GM23338 (cell line): Measurements from ENCODE around the gene TFDP1. TPM values are rescaled to one million over a fixed set of nuclear protein-coding genes. Genes with fewer than 3 reads are reported as not detected.

ENCODE experiments used
- ATAC-seq: fragments of 200-7000 bp; cut with Tn5 transposase; 3 replicates; pipeline ENCODE4 v1.9.1; 2020
- DNase-seq: peaks from one replicate; pipeline ENCODE4 v3.0.0-alpha.2; 2015; ENCODE audit warnings: low spot score
- H2AFZ ChIP-seq: fragments of 200-600 bp; sonication (generic); 2 replicates; pipeline ENCODE4 v1.8.0; 2016; ENCODE audit warnings: antibody characterized with exemption, mild to moderate bottlenecking, moderate library complexity
- H3F3A ChIP-seq: fragments of 200-600 bp; sonication (generic); replicated peaks from 2 replicates; pipeline ENCODE4 v1.8.0; 2017; ENCODE audit warnings: antibody characterized with exemption, mixed run types, low read depth
- H3K27ac ChIP-seq: fragments of 200-600 bp; sonication (generic); 2 replicates; pipeline ENCODE4 v1.6.1; 2016; ENCODE audit warnings: low read depth
- H3K27me3 ChIP-seq: fragments of 200-600 bp; sonication (generic); 2 replicates; pipeline ENCODE4 v1.8.0; 2016; ENCODE audit warnings: mild to moderate bottlenecking, mixed run types, moderate library complexity; ENCODE audit not compliant: insufficient read depth
- H3K36me3 ChIP-seq: fragments of 200-600 bp; sonication (generic); 2 replicates; pipeline ENCODE4 v1.8.0; 2016; ENCODE audit warnings: mild to moderate bottlenecking; ENCODE audit not compliant: insufficient read depth
- H3K4me1 ChIP-seq: fragments of 200-600 bp; sonication (generic); 2 replicates; pipeline ENCODE4 v1.8.0; 2016; ENCODE audit warnings: mild to moderate bottlenecking, moderate library complexity; ENCODE audit not compliant: insufficient read depth
- H3K4me2 ChIP-seq: fragments of 200-600 bp; sonication (generic); 2 replicates; pipeline ENCODE4 v1.7.1; 2017; ENCODE audit warnings: mixed run types
- H3K4me3 ChIP-seq: fragments of 200-600 bp; sonication (generic); 2 replicates; pipeline ENCODE4 v1.6.1; 2016; ENCODE audit warnings: mixed run types
- H3K79me2 ChIP-seq: fragments of 200-600 bp; sonication (generic); replicated peaks from 2 replicates; pipeline ENCODE4 v1.8.0; 2017; ENCODE audit warnings: mild to moderate bottlenecking; ENCODE audit not compliant: insufficient read depth
- H3K9me2 ChIP-seq: fragments of 200-600 bp; sonication (generic); 2 replicates; pipeline ENCODE4 v1.8.0; 2017; ENCODE audit not compliant: insufficient read depth
- H4K20me1 ChIP-seq: fragments of 200-600 bp; sonication (generic); replicated peaks from 2 replicates; pipeline ENCODE4 v1.8.0; 2017; ENCODE audit warnings: mild to moderate bottlenecking; ENCODE audit not compliant: insufficient read depth
- H3K27ac Mint-ChIP-seq: 2 replicates; pipeline ENCODE4 v1.8.0; 2020; ENCODE audit warnings: inconsistent platforms, mild to moderate bottlenecking, moderate library complexity, mixed read lengths
- H3K27me3 Mint-ChIP-seq: 3 replicates; pipeline ENCODE4 v1.8.0; 2022; ENCODE audit warnings: low read depth, mild to moderate bottlenecking, moderate library complexity, mixed read lengths, inconsistent platforms; ENCODE audit not compliant: insufficient read depth, poor library complexity
- H3K36me3 Mint-ChIP-seq: 3 replicates; pipeline ENCODE4 v1.8.0; 2021; ENCODE audit warnings: low read depth, mild to moderate bottlenecking, inconsistent platforms, moderate library complexity, mixed read lengths
- H3K4me1 Mint-ChIP-seq: 3 replicates; pipeline ENCODE4 v1.8.0; 2020; ENCODE audit warnings: mild to moderate bottlenecking, inconsistent platforms, mixed read lengths
- H3K4me3 Mint-ChIP-seq: 3 replicates; pipeline ENCODE4 v1.8.0; 2021; ENCODE audit warnings: moderate library complexity, mild to moderate bottlenecking, inconsistent platforms, mixed read lengths
- H3K9me3 Mint-ChIP-seq: 3 replicates; pipeline ENCODE4 v1.8.0; 2020; ENCODE audit warnings: moderate library complexity, mild to moderate bottlenecking, inconsistent platforms, mixed read lengths
- CREB1 ChIP-seq: fragments of 250-450 bp; sonication (Bioruptor Pico); IDR thresholded peaks from 2 replicates; pipeline ENCODE4 v1.5.0; 2020; ENCODE audit warnings: low read depth, mild to moderate bottlenecking, moderate library complexity
- EZH2 ChIP-seq: fragments of 200-600 bp; sonication (generic); IDR thresholded peaks from one replicate; pipeline ENCODE4 v1.8.0; 2017; ENCODE audit warnings: antibody characterized with exemption, mild to moderate bottlenecking, low read depth; ENCODE audit not compliant: unreplicated experiment
- EZH2phosphoT487 ChIP-seq: fragments of 200-600 bp; sonication (generic); IDR thresholded peaks from one replicate; pipeline ENCODE4 v1.8.1; 2018; ENCODE audit warnings: antibody characterized with exemption; ENCODE audit not compliant: unreplicated experiment
- JUNB ChIP-seq: IDR thresholded peaks from one replicate; pipeline ENCODE4 v1.6.1; 2016; ENCODE audit warnings: antibody characterized with exemption; ENCODE audit not compliant: unreplicated experiment
- NANOG ChIP-seq: IDR thresholded peaks from 2 replicates; pipeline ENCODE4 v1.6.1; 2016; ENCODE audit warnings: antibody characterized with exemption, borderline replicate concordance
- POLR2AphosphoS5 ChIP-seq: IDR thresholded peaks from 2 replicates; pipeline ENCODE4 v1.6.1; 2016; ENCODE audit warnings: antibody characterized with exemption, low read depth
- STAT1 ChIP-seq: IDR thresholded peaks from one replicate; pipeline ENCODE4 v1.6.1; 2016; ENCODE audit warnings: antibody characterized with exemption; ENCODE audit not compliant: unreplicated experiment
- ZNF114 ChIP-seq: fragments of 250-450 bp; sonication (Bioruptor Pico); IDR thresholded peaks from 2 replicates; pipeline ENCODE4 v1.5.0; 2020; ENCODE audit warnings: mild to moderate bottlenecking, moderate library complexity
- ZNF331 ChIP-seq: fragments of 250-450 bp; sonication (Bioruptor Pico); IDR thresholded peaks from 2 replicates; pipeline ENCODE4 v1.5.0; 2020; ENCODE audit warnings: low read depth, mild to moderate bottlenecking, moderate library complexity
- polyA plus RNA-seq: library from polyadenylated mRNA; unstranded; fragments of >200 nt; fragmentation: Nextera tagmentation; extraction: Ambion mirVana; gene quantifications from 2 replicates; pipeline ENCODE4 v1.2.1, GENCODE V29; 2016
- total RNA-seq: library from RNA; depleted of rRNA; stranded (reverse); fragments of >200 nt; shearing (Covaris generic); gene quantifications from 2 replicates; pipeline ENCODE4 v1.2.3, GENCODE V29; 2014
- TF ChIP-seq, protein P1 (sequence below): fragments of 250-450 bp; sonication (Bioruptor Pico); IDR thresholded peaks from 2 replicates; pipeline ENCODE4 v1.5.0; 2020; ENCODE audit warnings: mild to moderate bottlenecking, moderate library complexity
- TF ChIP-seq, protein P2 (sequence below): IDR thresholded peaks from one replicate; pipeline ENCODE4 v1.6.1; 2018; ENCODE audit warnings: antibody characterized with exemption; ENCODE audit not compliant: unreplicated experiment
- TF ChIP-seq, protein P3 (sequence below), 2 experiments: fragments of 200-600 bp in 1 of 2; sonication (generic) in 1 of 2; conservative IDR thresholded peaks; 2 replicates each; pipeline versions ENCODE4 v1.5.1 to v1.6.1; 2016 to 2017; ENCODE audit warnings: antibody characterized with exemption in 2 of 2, low read depth in 2 of 2, mild to moderate bottlenecking in 2 of 2, moderate library complexity in 1 of 2
- TF ChIP-seq, protein P4 (sequence below): IDR thresholded peaks from 2 replicates; pipeline ENCODE4 v1.6.1; 2016; ENCODE audit warnings: antibody characterized with exemption

The TFDP1 gene
- total and polyA plus RNA-seq, 2 experiments from 2014 or later: 42.9 to 80.0 TPM

DNA sequence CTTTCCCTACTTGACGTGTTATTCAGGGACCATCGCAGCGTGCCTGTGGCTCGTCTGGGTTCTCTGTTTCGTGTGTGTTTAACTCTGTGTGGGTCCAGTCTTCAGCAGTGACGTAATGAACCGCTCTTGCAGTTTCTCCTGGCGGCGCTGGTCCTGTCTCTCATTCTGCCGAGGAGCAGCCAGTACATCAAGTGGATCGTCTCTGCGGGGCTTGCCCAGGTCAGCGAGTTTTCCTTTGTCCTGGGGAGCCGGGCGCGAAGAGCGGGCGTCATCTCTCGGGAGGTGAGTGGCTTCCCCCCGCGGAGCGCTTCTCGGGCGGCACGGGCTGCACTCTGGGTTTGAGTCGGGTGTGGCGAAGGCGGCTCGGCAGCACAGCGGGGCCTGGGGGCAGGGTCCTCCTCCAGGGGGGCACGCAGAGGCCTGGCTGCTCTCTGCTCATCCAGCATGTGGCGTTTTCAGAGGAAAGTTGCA is 36.3 kb upstream of the TFDP1 start:
- Histone ChIP-seq H3K9me2 (no peaks in the 10 kb centered on the region), H3K4me3 (no peak overlapping the region), H3F3A (0 out of 2 replicates have a peak, but pooled peaks cover 3% of the 10 kb centered on the region), H3K4me1 (no peaks in the 10 kb centered on the region), H3K36me3 (no peaks in the 10 kb centered on the region), H3K27ac (peak overlapping the region; percentile 79; the same call in 1 of the 2 replicates), H3K4me2 (no peak overlapping the region), H2AFZ (no peak overlapping the region), H3K27me3 (no peaks in the 10 kb centered on the region), H3K79me2 (peaks cover 15% of the 10 kb centered on the region), H4K20me1 (peaks cover 3% of the 10 kb centered on the region; the same call in 1 of the 2 replicates)
- H3K4me3 Mint-ChIP-seq: no peak overlapping the region
- TF ChIP-seq, protein P1, sequence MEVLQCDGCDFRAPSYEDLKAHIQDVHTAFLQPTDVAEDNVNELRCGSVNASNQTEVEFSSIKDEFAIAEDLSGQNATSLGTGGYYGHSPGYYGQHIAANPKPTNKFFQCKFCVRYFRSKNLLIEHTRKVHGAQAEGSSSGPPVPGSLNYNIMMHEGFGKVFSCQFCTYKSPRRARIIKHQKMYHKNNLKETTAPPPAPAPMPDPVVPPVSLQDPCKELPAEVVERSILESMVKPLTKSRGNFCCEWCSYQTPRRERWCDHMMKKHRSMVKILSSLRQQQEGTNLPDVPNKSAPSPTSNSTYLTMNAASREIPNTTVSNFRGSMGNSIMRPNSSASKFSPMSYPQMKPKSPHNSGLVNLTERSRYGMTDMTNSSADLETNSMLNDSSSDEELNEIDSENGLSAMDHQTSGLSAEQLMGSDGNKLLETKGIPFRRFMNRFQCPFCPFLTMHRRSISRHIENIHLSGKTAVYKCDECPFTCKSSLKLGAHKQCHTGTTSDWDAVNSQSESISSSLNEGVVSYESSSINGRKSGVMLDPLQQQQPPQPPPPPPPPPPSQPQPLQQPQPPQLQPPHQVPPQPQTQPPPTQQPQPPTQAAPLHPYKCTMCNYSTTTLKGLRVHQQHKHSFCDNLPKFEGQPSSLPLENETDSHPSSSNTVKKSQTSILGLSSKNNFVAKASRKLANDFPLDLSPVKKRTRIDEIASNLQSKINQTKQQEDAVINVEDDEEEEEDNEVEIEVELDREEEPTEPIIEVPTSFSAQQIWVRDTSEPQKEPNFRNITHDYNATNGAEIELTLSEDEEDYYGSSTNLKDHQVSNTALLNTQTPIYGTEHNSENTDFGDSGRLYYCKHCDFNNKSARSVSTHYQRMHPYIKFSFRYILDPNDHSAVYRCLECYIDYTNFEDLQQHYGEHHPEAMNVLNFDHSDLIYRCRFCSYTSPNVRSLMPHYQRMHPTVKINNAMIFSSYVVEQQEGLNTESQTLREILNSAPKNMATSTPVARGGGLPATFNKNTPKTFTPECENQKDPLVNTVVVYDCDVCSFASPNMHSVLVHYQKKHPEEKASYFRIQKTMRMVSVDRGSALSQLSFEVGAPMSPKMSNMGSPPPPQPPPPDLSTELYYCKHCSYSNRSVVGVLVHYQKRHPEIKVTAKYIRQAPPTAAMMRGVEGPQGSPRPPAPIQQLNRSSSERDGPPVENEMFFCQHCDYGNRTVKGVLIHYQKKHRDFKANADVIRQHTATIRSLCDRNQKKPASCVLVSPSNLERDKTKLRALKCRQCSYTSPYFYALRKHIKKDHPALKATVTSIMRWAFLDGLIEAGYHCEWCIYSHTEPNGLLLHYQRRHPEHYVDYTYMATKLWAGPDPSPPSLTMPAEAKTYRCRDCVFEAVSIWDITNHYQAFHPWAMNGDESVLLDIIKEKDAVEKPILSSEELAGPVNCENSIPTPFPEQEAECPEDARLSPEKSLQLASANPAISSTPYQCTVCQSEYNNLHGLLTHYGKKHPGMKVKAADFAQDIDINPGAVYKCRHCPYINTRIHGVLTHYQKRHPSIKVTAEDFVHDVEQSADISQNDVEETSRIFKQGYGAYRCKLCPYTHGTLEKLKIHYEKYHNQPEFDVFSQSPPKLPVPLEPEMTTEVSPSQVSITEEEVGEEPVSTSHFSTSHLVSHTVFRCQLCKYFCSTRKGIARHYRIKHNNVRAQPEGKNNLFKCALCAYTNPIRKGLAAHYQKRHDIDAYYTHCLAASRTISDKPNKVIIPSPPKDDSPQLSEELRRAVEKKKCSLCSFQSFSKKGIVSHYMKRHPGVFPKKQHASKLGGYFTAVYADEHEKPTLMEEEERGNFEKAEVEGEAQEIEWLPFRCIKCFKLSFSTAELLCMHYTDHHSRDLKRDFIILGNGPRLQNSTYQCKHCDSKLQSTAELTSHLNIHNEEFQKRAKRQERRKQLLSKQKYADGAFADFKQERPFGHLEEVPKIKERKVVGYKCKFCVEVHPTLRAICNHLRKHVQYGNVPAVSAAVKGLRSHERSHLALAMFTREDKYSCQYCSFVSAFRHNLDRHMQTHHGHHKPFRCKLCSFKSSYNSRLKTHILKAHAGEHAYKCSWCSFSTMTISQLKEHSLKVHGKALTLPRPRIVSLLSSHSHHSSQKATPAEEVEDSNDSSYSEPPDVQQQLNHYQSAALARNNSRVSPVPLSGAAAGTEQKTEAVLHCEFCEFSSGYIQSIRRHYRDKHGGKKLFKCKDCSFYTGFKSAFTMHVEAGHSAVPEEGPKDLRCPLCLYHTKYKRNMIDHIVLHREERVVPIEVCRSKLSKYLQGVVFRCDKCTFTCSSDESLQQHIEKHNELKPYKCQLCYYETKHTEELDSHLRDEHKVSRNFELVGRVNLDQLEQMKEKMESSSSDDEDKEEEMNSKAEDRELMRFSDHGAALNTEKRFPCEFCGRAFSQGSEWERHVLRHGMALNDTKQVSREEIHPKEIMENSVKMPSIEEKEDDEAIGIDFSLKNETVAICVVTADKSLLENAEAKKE (CRISPR knock-in tag): no peak
- TF ChIP-seq STAT1 (no peak), EZH2 (no peak), ZNF331 (CRISPR knock-in tag) (no peak), CREB1 (no peak), EZH2phosphoT487 (no peak), POLR2AphosphoS5 (no peak), JUNB (no peak), ZNF114 (no peak), NANOG (no peak)
- TF ChIP-seq, protein P2, sequence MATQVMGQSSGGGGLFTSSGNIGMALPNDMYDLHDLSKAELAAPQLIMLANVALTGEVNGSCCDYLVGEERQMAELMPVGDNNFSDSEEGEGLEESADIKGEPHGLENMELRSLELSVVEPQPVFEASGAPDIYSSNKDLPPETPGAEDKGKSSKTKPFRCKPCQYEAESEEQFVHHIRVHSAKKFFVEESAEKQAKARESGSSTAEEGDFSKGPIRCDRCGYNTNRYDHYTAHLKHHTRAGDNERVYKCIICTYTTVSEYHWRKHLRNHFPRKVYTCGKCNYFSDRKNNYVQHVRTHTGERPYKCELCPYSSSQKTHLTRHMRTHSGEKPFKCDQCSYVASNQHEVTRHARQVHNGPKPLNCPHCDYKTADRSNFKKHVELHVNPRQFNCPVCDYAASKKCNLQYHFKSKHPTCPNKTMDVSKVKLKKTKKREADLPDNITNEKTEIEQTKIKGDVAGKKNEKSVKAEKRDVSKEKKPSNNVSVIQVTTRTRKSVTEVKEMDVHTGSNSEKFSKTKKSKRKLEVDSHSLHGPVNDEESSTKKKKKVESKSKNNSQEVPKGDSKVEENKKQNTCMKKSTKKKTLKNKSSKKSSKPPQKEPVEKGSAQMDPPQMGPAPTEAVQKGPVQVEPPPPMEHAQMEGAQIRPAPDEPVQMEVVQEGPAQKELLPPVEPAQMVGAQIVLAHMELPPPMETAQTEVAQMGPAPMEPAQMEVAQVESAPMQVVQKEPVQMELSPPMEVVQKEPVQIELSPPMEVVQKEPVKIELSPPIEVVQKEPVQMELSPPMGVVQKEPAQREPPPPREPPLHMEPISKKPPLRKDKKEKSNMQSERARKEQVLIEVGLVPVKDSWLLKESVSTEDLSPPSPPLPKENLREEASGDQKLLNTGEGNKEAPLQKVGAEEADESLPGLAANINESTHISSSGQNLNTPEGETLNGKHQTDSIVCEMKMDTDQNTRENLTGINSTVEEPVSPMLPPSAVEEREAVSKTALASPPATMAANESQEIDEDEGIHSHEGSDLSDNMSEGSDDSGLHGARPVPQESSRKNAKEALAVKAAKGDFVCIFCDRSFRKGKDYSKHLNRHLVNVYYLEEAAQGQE: no peak
- TF ChIP-seq, protein P3, sequence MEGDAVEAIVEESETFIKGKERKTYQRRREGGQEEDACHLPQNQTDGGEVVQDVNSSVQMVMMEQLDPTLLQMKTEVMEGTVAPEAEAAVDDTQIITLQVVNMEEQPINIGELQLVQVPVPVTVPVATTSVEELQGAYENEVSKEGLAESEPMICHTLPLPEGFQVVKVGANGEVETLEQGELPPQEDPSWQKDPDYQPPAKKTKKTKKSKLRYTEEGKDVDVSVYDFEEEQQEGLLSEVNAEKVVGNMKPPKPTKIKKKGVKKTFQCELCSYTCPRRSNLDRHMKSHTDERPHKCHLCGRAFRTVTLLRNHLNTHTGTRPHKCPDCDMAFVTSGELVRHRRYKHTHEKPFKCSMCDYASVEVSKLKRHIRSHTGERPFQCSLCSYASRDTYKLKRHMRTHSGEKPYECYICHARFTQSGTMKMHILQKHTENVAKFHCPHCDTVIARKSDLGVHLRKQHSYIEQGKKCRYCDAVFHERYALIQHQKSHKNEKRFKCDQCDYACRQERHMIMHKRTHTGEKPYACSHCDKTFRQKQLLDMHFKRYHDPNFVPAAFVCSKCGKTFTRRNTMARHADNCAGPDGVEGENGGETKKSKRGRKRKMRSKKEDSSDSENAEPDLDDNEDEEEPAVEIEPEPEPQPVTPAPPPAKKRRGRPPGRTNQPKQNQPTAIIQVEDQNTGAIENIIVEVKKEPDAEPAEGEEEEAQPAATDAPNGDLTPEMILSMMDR (conservative IDR thresholded peaks at IDR 0.05; ENCODE audit: low read depth in 2 of 2): no peak
- TF ChIP-seq, protein P4, sequence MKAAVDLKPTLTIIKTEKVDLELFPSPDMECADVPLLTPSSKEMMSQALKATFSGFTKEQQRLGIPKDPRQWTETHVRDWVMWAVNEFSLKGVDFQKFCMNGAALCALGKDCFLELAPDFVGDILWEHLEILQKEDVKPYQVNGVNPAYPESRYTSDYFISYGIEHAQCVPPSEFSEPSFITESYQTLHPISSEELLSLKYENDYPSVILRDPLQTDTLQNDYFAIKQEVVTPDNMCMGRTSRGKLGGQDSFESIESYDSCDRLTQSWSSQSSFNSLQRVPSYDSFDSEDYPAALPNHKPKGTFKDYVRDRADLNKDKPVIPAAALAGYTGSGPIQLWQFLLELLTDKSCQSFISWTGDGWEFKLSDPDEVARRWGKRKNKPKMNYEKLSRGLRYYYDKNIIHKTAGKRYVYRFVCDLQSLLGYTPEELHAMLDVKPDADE: no peak
- H3K9me3 Mint-ChIP-seq: no peaks in the 10 kb centered on the region; the same call in 2 of the 3 replicates
- peaks cover 21% of the 10 kb centered on the region for H3K27me3 Mint-ChIP-seq
- DNase-seq (no peak), ATAC-seq (no peak)
- H3K27ac Mint-ChIP-seq: peak overlapping the region; percentile 75; the same call in 1 of the 2 replicates
- H3K36me3 Mint-ChIP-seq: peaks cover 11% of the 10 kb centered on the region
- peaks cover 14% of the 10 kb centered on the region for H3K4me1 Mint-ChIP-seq
